GM23338 (cell line): ENCODE results near the gene DDX19B.

Experiments used
- CREB1 ChIP-seq: fragments of 250-450 bp; sonication (Bioruptor Pico); IDR thresholded peaks from 2 replicates; pipeline ENCODE4 v1.5.0; 2020; ENCODE audit warnings: low read depth, mild to moderate bottlenecking, moderate library complexity
- CTCF ChIP-seq, 2 experiments: fragments of 200-600 bp in 1 of 2; sonication (generic) in 1 of 2; conservative IDR thresholded peaks; 2 replicates each; pipeline versions ENCODE4 v1.5.1 to v1.6.1; 2016 to 2017; ENCODE audit warnings: antibody characterized with exemption in 2 of 2, low read depth in 2 of 2, mild to moderate bottlenecking in 2 of 2, moderate library complexity in 1 of 2
- REST ChIP-seq: IDR thresholded peaks from one replicate; pipeline ENCODE4 v1.6.1; 2018; ENCODE audit warnings: antibody characterized with exemption; ENCODE audit not compliant: unreplicated experiment

GRCh38 chr16:70345840-70346239, 46.9 kb downstream of the DDX19B start:
- TF ChIP-seq CTCF (conservative IDR thresholded peaks at IDR 0.05; ENCODE audit: low read depth in 2 of 2) (no peak), REST (no peak), CREB1 (CRISPR knock-in tag) (no peak)
